HS-27A (cell line): ENCODE data around the gene HOXB5.

Experiments
- DNase-seq: peaks from one replicate; pipeline ENCODE4 v3.0.0-alpha.2; 2012; ENCODE audit warnings: low read depth, missing footprints

Gene HOXB5

DNA sequence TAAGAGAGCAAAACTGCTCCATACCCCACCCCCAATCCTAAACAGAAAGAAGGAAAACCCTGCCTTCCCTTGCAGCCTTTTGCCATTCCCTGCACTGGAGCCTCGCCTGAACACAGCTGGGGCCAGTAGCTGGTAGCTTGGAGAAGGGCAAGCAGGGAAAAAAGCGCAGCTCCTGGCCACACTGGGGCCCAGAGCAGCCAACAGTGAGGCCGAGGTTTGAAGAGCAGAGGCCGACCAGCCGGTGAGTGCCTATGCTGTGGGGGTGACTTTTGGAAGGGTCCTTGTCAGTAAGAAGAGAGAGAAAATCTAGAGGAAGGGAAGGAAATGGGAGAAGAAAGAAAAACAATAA lies 35.8 kb upstream of the HOXB5 start:
- no peak for DNase-seq

- DNase-seq: no peak
These were observed 35.3 kb upstream of the HOXB5 start for GRCh38 chr17:48628649-48629410.

GRCh38 chr17:48627623-48628521 lies 34.3 kb upstream of the HOXB5 start:
- no peak for DNase-seq

DNA sequence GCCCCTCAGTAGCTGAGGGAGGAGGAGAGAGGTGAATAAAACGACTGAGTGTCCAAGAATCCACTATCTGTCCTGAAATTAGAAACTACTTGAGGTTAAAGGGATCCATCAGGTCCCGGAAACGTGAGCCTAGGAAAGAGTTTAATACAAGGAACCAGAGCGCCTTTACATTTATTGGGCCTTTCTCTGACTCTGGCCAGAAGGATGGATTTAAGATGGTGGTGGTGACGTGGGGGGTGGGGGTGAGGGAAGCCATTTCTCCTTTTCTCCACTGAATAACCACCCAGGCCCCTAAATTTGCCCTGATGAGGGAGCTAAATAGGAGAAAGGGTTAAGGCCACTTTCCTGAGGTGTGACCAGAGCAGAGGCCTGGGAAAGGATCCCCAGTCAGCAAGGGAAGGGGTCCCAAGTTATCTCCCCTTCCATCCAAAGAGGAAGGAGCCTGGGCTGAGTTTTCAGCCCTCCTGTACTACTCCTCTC lies 33.6 kb upstream of the HOXB5 start:
- DNase-seq: no peak

- DNase-seq: no peak
These were observed 32.9 kb upstream of the HOXB5 start, which contains the start of gene HOXB9 for GRCh38 chr17:48626245-48627117. Gene HOXB9 (minus strand): TSS chr17:48626358. CDS start chr17:48626269, 89 bp downstream.

- no peak for DNase-seq
These were observed 32.1 kb upstream of the HOXB5 start for GRCh38 chr17:48625495-48626244.

GRCh38 chr17:48624544-48625494 lies 31.2 kb upstream of the HOXB5 start:
- DNase-seq: no peak

- DNase-seq: no peak
These were observed 30.5 kb upstream of the HOXB5 start for GRCh38 chr17:48624118-48624517.

- DNase-seq: no peak
These were observed 30.0 kb upstream of the HOXB5 start for GRCh38 chr17:48623583-48623982.

- DNase-seq: no peak
These were observed 29.3 kb upstream of the HOXB5 start for GRCh38 chr17:48622857-48623256.

DNA sequence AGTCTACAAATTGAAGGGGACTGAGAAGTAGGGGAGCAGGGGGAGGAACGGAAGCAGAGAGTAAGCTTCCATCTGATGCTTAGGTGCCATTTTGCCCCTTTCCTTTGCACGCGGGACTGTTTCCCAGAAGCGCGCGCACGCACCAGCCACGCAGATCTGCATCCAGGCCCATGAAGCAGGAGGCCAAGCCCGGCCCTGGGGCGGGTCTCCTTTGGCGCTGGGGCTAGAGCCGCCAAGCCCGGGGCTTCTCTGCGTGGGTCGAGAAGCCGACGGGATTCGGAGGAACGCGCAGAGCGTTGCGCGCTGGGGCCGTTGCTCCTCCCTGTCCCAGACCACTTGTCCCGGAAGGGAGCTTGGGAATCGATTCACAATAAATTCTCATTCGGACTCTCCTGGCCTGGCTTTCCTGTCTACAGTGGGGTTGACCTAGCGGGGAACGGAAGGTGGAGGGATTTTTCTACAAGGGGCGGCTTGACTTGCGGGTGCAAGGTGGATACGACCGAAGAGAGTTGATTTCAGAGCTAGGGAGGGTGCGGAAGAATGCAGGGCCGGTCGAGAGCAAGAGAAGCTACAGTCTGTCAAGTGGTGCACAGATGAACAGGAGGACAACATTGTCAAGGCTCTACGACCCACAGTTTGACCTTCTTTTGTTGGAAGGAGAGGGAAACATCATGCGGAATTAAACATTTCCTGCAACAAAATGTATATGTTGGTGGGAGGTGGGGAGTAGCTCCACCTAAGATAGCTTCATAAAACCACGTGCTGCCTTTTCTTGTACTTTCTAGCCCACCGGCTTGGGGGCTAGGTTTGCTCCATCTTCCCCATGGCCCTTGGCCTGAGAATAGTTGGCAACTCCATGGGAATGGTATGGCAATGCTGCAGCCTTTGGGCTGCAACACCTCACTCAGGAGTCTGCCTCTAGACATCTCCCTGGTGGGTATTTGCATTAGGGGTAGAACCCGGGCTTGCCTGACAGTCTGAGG lies 28.1 kb upstream of the HOXB5 start:
- no peak for DNase-seq

DNA sequence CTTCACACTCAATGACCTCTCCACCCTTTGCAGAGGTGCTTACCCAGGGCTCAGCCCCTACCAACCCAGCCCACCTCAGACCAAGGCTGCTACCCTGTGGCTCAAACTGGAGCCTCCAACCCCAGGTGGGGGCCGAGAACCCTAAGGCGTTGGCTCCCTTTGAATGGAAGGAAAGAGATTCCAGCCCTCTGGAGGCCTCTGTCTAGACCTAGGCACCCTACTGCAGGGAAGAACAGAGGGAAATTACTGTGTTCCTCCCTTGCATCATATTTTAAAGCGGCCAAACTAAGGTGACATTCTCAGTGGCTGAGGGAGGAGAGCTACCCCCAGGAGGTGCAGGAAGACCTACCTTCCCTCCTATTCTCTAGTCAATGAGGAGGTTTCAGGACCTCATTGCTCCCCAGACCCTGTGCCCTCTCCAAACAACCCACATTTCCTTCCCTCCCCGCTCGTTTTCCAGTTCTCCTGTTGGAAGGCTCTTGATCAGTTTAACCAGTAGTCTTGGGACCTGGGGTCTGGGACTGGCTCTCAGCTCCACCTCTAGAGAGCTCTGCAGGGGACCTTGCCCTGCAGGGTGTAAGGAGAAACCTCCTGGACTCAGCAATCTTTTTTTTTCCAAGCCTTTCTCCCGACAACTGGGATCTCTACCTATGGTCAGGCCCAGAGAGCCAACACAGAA lies 27.0 kb upstream of the HOXB5 start:
- no peak for DNase-seq

- DNase-seq: no peak
These were observed 26.4 kb upstream of the HOXB5 start for GRCh38 chr17:48619826-48620449.

DNA sequence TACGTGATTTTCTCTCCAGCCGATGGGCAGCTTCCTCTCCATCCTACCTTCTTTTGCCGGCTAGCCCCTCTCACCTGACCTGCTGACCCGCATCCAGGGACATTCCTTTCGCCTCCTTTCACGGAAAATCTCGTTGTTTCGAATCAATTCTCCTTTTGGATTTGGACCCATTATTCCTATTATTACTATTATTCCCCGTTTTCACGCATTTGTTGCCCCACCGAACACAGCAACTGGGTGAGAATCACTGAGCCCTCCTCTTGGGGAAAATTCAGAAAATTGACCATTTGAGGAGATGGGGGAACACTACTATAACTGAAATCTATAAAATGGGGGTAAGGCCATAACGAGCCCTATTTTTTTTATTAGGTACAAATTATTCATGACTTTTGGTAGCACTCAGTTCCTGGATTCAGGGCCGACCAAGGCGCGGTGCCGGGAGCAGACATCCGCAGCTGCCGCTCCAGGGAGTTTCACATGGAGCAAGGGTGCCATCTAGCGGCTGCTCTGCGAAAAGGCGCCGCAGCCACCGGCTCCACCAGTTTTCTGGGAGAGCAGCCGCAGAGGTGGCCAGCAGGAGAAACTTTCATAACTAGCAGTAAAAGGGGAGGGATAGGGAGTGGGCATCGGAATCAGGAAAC lies 24.8 kb upstream of the HOXB5 start:
- no peak for DNase-seq

DNA sequence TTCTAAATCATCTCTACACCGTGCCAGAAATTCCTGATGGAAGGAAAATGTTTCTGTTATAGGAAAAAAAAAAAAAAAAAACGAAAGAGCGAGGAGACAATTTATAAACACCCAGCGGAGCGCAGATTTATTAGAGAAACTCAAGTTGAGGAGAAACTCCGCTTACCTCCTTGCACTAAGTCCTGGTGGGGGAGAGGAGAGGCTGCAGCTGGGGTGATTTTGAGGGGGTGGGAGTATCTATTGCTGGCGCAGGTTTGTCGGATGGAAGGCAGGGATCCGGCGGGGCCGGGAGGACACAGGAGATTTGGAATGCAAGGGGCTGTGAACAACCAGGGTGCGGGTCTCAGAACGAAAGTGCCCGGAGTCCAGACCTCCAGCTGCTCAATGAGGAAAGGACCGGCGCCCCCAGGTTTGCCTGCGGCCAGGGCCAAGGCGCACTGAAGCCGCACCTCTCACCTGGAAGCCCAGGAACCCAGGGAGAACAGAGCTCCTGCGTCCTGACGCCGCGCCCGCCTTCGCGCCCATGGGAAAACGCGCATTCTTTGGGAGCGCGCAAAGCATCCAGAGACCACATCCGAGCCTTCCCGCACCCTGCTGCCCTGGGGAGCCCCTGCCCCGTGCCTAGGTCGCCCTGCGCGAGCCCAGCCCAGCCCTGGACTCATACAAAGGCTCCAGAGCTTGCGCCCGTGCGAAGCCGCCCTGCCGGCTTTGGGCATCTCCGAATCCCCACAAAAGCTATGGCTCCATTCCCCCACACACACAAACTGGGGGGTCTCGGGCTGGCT lies 24.1 kb upstream of the HOXB5 start:
- no peak for DNase-seq

GRCh38 chr17:48616717-48617470 lies 23.3 kb upstream of the HOXB5 start:
- DNase-seq: no peak
